C4-2B (cell line): ENCODE measurements around the gene LCN1.

Experiments used
- ZFX ChIP-seq: fragments of 450-650 bp; IDR thresholded peaks from 2 replicates; pipeline ENCODE4 v1.6.1; 2017
- TF ChIP-seq, protein P1 (sequence below): fragments of 450-650 bp; conservative IDR thresholded peaks from 2 replicates; pipeline ENCODE4 v1.5.1; 2017; ENCODE audit warnings: mild to moderate bottlenecking

DNA sequence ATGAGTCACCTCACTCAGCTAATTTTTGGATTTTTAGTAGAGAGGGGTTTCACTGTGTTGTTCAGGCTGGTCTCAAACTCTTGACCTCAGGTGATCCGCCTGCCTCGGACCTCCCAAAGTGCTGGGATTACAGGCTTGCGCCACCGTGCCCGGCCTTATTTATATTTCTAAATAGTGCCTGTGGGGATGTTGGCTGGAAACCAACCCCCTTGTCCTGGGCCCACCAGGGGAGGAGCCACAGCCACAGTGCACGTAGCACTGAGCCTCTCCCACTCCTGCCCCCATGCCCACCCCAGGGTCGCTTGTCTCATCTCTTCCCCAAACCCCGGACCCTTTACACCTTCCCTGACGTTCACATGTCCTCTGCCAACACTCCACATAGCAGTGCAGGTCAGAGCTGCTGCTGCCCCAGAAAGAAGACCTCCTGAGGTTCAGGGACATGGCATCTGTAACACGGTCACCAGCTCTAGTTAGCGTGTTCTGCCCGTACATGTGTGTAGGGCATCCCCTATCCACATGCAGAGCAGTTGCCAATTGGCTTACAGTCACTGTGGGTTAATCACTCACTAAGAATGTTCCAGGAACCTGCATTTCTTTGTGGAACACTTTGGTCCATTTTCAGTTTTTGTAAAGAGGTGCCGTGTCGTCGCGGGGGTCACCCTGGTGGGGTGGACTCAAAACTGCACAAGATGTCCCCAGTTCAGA lies 30.9 kb upstream of the LCN1 start:
- TF ChIP-seq, protein P1, sequence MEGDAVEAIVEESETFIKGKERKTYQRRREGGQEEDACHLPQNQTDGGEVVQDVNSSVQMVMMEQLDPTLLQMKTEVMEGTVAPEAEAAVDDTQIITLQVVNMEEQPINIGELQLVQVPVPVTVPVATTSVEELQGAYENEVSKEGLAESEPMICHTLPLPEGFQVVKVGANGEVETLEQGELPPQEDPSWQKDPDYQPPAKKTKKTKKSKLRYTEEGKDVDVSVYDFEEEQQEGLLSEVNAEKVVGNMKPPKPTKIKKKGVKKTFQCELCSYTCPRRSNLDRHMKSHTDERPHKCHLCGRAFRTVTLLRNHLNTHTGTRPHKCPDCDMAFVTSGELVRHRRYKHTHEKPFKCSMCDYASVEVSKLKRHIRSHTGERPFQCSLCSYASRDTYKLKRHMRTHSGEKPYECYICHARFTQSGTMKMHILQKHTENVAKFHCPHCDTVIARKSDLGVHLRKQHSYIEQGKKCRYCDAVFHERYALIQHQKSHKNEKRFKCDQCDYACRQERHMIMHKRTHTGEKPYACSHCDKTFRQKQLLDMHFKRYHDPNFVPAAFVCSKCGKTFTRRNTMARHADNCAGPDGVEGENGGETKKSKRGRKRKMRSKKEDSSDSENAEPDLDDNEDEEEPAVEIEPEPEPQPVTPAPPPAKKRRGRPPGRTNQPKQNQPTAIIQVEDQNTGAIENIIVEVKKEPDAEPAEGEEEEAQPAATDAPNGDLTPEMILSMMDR = no peak
- TF ChIP-seq ZFX = no peak
